ENCODE results near the gene CLEC19A. TPM values are rescaled to one million over a fixed set of nuclear protein-coding genes. Genes with fewer than 3 reads are reported as not detected.

The CLEC19A gene
- total RNA-seq, 2 experiments from 2014 or later: not detected

GRCh38 chr16:19348125-19348524 is 62.6 kb downstream of the CLEC19A start:
- ChIA-PET POLR2A (interaction anchor here (0.9 to 1.2 kb wide), 2 partner anchors 12 to 13 kb away, joined by 5 to 6 read pairs; no protein-coding TSS in a partner anchor), CTCF (ENCODE audit: unreplicated experiment) (no interaction called here)
- Histone ChIP-seq H3K79me2 (ENCODE audit: insufficient read depth, low read depth, low read length) (no peaks in the 10 kb centered on the region), H3K4me3 (ENCODE audit: low read depth, low read length, poor library complexity, severe bottlenecking) (no peak overlapping the region), H3K9me3 (ENCODE audit: low read length) (no peaks in the 10 kb centered on the region), H3K36me3 (ENCODE audit: insufficient read depth, low read length) (no peaks in the 10 kb centered on the region), H4K20me1 (ENCODE audit: insufficient read depth, low read length) (no peaks in the 10 kb centered on the region), H3K4me2 (ENCODE audit: low read length) (no peak overlapping the region), H3K4me1 (ENCODE audit: insufficient read depth, low read length, poor library complexity, severe bottlenecking) (no peaks in the 10 kb centered on the region), H2AFZ (ENCODE audit: low read length) (no peak overlapping the region), H3K27ac (ENCODE audit: low read depth, low read length, poor library complexity, severe bottlenecking) (no peak overlapping the region), H3K9me2 (ENCODE audit: insufficient read depth, low read length) (no peaks in the 10 kb centered on the region)
- TF ChIP-seq EZH2phosphoT487 (IDR thresholded peaks at IDR 0.05; ENCODE audit: borderline replicate concordance, low read depth, low read length): no peak
- no peak for TF ChIP-seq CTCF (conservative IDR thresholded peaks at IDR 0.05; ENCODE audit: low read length)
- no peak for DNase-seq (ENCODE audit: low spot score)
- intact Hi-C loops (cut with micrococcal nuclease; ENCODE audit: unreplicated experiment): no loop called here
- BruUV-seq (replicated peaks): no TSS peak

GRCh38 chr16:19348578-19349315 is 63.2 kb downstream of the CLEC19A start:
- no peak for DNase-seq (ENCODE audit: low spot score)
- no TSS peak for BruUV-seq (replicated peaks)
- H3K4me2 ChIP-seq (ENCODE audit: low read length): no peak overlapping the region
- POLR2A ChIA-PET: interaction anchor here (1.2 kb wide), 1 partner anchor 13 kb away, joined by 5 read pairs; no protein-coding TSS in a partner anchor
- H3K9me3 ChIP-seq (ENCODE audit: low read length): no peaks in the 10 kb centered on the region
- H3K9me2 ChIP-seq (ENCODE audit: insufficient read depth, low read length): no peaks in the 10 kb centered on the region
- H3K4me1 ChIP-seq (ENCODE audit: insufficient read depth, low read length, poor library complexity, severe bottlenecking): no peaks in the 10 kb centered on the region
- no peak overlapping the region for H3K27ac ChIP-seq (ENCODE audit: low read depth, low read length, poor library complexity, severe bottlenecking)
- H2AFZ ChIP-seq (ENCODE audit: low read length): no peak overlapping the region
- H3K36me3 ChIP-seq (ENCODE audit: insufficient read depth, low read length): no peaks in the 10 kb centered on the region
- no peak overlapping the region for H3K4me3 ChIP-seq (ENCODE audit: low read depth, low read length, poor library complexity, severe bottlenecking)
- H4K20me1 ChIP-seq (ENCODE audit: insufficient read depth, low read length): no peaks in the 10 kb centered on the region
- CTCF ChIA-PET (ENCODE audit: unreplicated experiment): no interaction called here
- TF ChIP-seq CTCF (conservative IDR thresholded peaks at IDR 0.05; ENCODE audit: low read length): no peak
- no peak for TF ChIP-seq EZH2phosphoT487 (IDR thresholded peaks at IDR 0.05; ENCODE audit: borderline replicate concordance, low read depth, low read length)
- intact Hi-C loops (cut with micrococcal nuclease; ENCODE audit: unreplicated experiment): no loop called here
- no peaks in the 10 kb centered on the region for H3K79me2 ChIP-seq (ENCODE audit: insufficient read depth, low read depth, low read length)

GRCh38 chr16:19354371-19354770 is 68.8 kb downstream of the CLEC19A start:
- Histone ChIP-seq H3K36me3 (ENCODE audit: insufficient read depth, low read length) (no peaks in the 10 kb centered on the region), H3K9me3 (ENCODE audit: low read length) (no peaks in the 10 kb centered on the region), H3K4me1 (ENCODE audit: insufficient read depth, low read length, poor library complexity, severe bottlenecking) (no peaks in the 10 kb centered on the region), H3K4me3 (ENCODE audit: low read depth, low read length, poor library complexity, severe bottlenecking) (no peak overlapping the region), H3K27ac (ENCODE audit: low read depth, low read length, poor library complexity, severe bottlenecking) (no peak overlapping the region), H4K20me1 (ENCODE audit: insufficient read depth, low read length) (no peaks in the 10 kb centered on the region), H3K9me2 (ENCODE audit: insufficient read depth, low read length) (no peaks in the 10 kb centered on the region), H3K79me2 (ENCODE audit: insufficient read depth, low read depth, low read length) (no peaks in the 10 kb centered on the region), H3K4me2 (ENCODE audit: low read length) (no peak overlapping the region), H2AFZ (ENCODE audit: low read length) (no peak overlapping the region)
- no peak for DNase-seq (ENCODE audit: low spot score)
- TF ChIP-seq EZH2phosphoT487 (IDR thresholded peaks at IDR 0.05; ENCODE audit: borderline replicate concordance, low read depth, low read length) (no peak), CTCF (conservative IDR thresholded peaks at IDR 0.05; ENCODE audit: low read length) (no peak)
- intact Hi-C loops (cut with micrococcal nuclease; ENCODE audit: unreplicated experiment): no loop called here
- CTCF ChIA-PET (ENCODE audit: unreplicated experiment): no interaction called here
- POLR2A ChIA-PET: no interaction called here
- no TSS peak for BruUV-seq (replicated peaks)

All from OCI-LY7 (cell line).